Tibial nerve (tissue), 4 donors: ENCODE results near the gene SENP6. TPM values are rescaled to one million over a fixed set of nuclear protein-coding genes. Genes with fewer than 3 reads are reported as not detected.

Experiments
- DNase-seq, 2 donors: peaks; one replicate each; pipeline ENCODE4 v3.0.0-alpha.2; 2019; ENCODE audit warnings: low spot score in 2 of 2
- H3K27ac ChIP-seq, 4 donors: fragments of 200-600 bp; sonication (generic) in 3 of 4; one replicate each; pipeline ENCODE4 v1.5.1; 2017 to 2019; ENCODE audit warnings: mild to moderate bottlenecking in 1 of 4
- H3K27me3 ChIP-seq, 2 donors: fragments of 200-600 bp; sonication (generic) in 1 of 2; one replicate each; pipeline versions ENCODE4 v1.5.1 to v1.6.0; 2017 to 2019
- H3K36me3 ChIP-seq, 3 donors: fragments of 200-600 bp; sonication (generic); one replicate each; pipeline ENCODE4 v1.5.1; 2018 to 2019
- H3K4me1 ChIP-seq, 4 donors: fragments of 200-600 bp; sonication (generic) in 3 of 4; one replicate each; pipeline ENCODE4 v1.5.1; 2017 to 2019
- H3K4me3 ChIP-seq, 4 donors: fragments of 200-600 bp; sonication (generic) in 3 of 4; one replicate each; pipeline ENCODE4 v1.5.1; 2017 to 2019; ENCODE audit warnings: mild to moderate bottlenecking in 1 of 4, moderate library complexity in 1 of 4
- H3K9me3 ChIP-seq, 4 donors: fragments of 200-600 bp; sonication (generic) in 3 of 4; one replicate each; pipeline ENCODE4 v1.5.1; 2017 to 2019
- CTCF ChIP-seq, 5 experiments: fragments of 200-600 bp in 3 of 5; fragments of 450-650 bp in 2 of 5; sonication (generic) in 3 of 5; IDR thresholded peaks; one replicate each; pipeline ENCODE4 v1.5.1; 2016 to 2019; ENCODE audit warnings: antibody characterized with exemption in 5 of 5, mild to moderate bottlenecking in 3 of 5, moderate library complexity in 2 of 5
- EP300 ChIP-seq, 2 donors: sonication (generic); formaldehyde crosslinking; IDR thresholded peaks; one replicate each; pipeline ENCODE4 v1.6.1; 2017; ENCODE audit warnings: antibody characterized with exemption in 2 of 2, mild to moderate bottlenecking in 1 of 2
- POLR2A ChIP-seq, 2 donors: fragments of 450-650 bp; IDR thresholded peaks; one replicate each; pipeline ENCODE4 v1.6.1; 2017; ENCODE audit warnings: antibody characterized with exemption in 2 of 2, mild to moderate bottlenecking in 2 of 2, moderate library complexity in 2 of 2
- small RNA-seq: library from RNA; depleted of rRNA; stranded (forward); fragments of <200 nt; gene quantifications from one replicate; pipeline ENCODE3, GENCODE V24; 2016
- total RNA-seq, 4 donors: library from RNA; depleted of rRNA; stranded (reverse); fragments of >200 nt; gene quantifications; one replicate each; pipeline ENCODE4 v1.1.0, GENCODE V29; 2016

The SENP6 gene
- total RNA-seq, 4 donors from 2014 or later, result 107 to 171 (median 142) TPM

DNA sequence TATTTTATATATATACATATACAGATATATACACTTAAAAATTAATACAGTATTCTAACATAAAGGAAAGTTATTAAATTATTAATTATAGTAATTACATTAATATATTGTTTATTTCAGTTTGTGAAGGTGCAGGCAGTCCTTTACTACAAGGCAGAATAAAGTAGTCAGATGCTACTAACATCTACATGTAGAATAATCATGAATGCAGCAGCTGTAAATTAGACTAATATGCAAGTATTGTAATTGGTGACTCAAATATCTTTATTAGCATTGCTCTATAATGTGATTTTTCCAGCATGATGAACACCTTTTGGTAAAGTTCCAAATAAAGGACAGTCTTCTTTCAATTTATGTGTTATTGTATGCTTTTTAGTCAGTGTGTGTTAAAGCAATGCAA lies 164.7 kb downstream of the SENP6 start:
- Histone ChIP-seq H3K36me3 (no peaks in the 10 kb centered on the region), H3K4me3 (no peak overlapping the region), H3K4me1 (no peaks in the 10 kb centered on the region), H3K27ac (no peak overlapping the region), H3K27me3 (no peaks in the 10 kb centered on the region), H3K9me3 (no peaks in the 10 kb centered on the region)
- TF ChIP-seq EP300 (IDR thresholded peaks at IDR 0.05), result no peak
- TF ChIP-seq CTCF (IDR thresholded peaks at IDR 0.05), result no peak
- TF ChIP-seq POLR2A (IDR thresholded peaks at IDR 0.05), result no peak
- no peak for DNase-seq

Small RNAs within 50 kb of the gene (small RNA-seq; reads per million reads assigned to genes)
- gene RNU6-1016P, result not detected
- not detected for gene RNU6-1338P
- not detected for gene RNU6-155P

Other genes starting within 250 kb of the SENP6 start
- gene FILIP1, start 108.1 kb upstream of the SENP6 start, total RNA-seq, result 10 to 100 TPM in 3 of 4 donors, 1 to 10 TPM in 1; 6.0 to 16.3 (median 13.3) TPM
- 10 to 100 TPM; 16.5 to 21.3 (median 19.2) TPM for gene MYO6, start 147.4 kb downstream of the SENP6 start, total RNA-seq